HG02571 (cell line): ENCODE results near the gene LRRTM3.

Source experiments
- ATAC-seq: cut with Tn5 transposase; IDR thresholded peaks from one replicate; pipeline ENCODE4 v1.9.1; 2021; ENCODE audit warnings: mild to moderate bottlenecking, moderate library complexity; ENCODE audit not compliant: unreplicated experiment

Gene LRRTM3

GRCh38 chr10:66931949-66932343 is 6.1 kb downstream of the LRRTM3 start:
- ATAC-seq: no peak

- ATAC-seq: no peak
Measured at GRCh38 chr10:66934711-66935110, 8.9 kb downstream of the LRRTM3 start.

GRCh38 chr10:66940965-66941364 is 15.1 kb downstream of the LRRTM3 start:
- ATAC-seq: no peak

GRCh38 chr10:66941491-66941890 is 15.7 kb downstream of the LRRTM3 start:
- no peak for ATAC-seq

- no peak for ATAC-seq
Measured at GRCh38 chr10:66942407-66942806, 16.6 kb downstream of the LRRTM3 start.

- no peak for ATAC-seq
Measured at GRCh38 chr10:66943590-66943989, 17.8 kb downstream of the LRRTM3 start.

- no peak for ATAC-seq
Measured at GRCh38 chr10:66951896-66952295, 26.1 kb downstream of the LRRTM3 start.

- no peak for ATAC-seq
Measured at GRCh38 chr10:66958466-66958865, 32.6 kb downstream of the LRRTM3 start.

GRCh38 chr10:66964946-66965345 is 39.1 kb downstream of the LRRTM3 start:
- no peak for ATAC-seq

- no peak for ATAC-seq
Measured at GRCh38 chr10:66980246-66980815, 54.5 kb downstream of the LRRTM3 start.

- ATAC-seq: no peak
Measured at GRCh38 chr10:66981361-66982052, 55.7 kb downstream of the LRRTM3 start.

- ATAC-seq: no peak
Measured at GRCh38 chr10:66982053-66982420, 56.2 kb downstream of the LRRTM3 start.

GRCh38 chr10:66982792-66983474 is 57.1 kb downstream of the LRRTM3 start:
- no peak for ATAC-seq

- no peak for ATAC-seq
Measured at GRCh38 chr10:66983475-66983818, 57.6 kb downstream of the LRRTM3 start.

- ATAC-seq: no peak
Measured at GRCh38 chr10:66990143-66990830, 64.5 kb downstream of the LRRTM3 start.

GRCh38 chr10:66996996-66997395 is 71.2 kb downstream of the LRRTM3 start:
- no peak for ATAC-seq

- no peak for ATAC-seq
Measured at GRCh38 chr10:66999762-67000545, 74.1 kb downstream of the LRRTM3 start.

- no peak for ATAC-seq
Measured at GRCh38 chr10:67004690-67005089, 78.9 kb downstream of the LRRTM3 start.

- no peak for ATAC-seq
Measured at GRCh38 chr10:67005981-67006380, 80.1 kb downstream of the LRRTM3 start.

- no peak for ATAC-seq
Measured at GRCh38 chr10:67011480-67011879, 85.6 kb downstream of the LRRTM3 start.

GRCh38 chr10:67011981-67012380 is 86.1 kb downstream of the LRRTM3 start:
- ATAC-seq: no peak
